B cell (primary cell): ENCODE data around the gene FRMD4B. TPM values are rescaled to one million over a fixed set of nuclear protein-coding genes. Genes with fewer than 3 reads are reported as not detected.
A peak's percentile ranks its signal among the peaks of the same experiment; 100 is the strongest.

Source experiments
- ATAC-seq: fragments of 200-7000 bp; cut with Tn5 transposase; one replicate; pipeline ENCODE4 v1.10.0; 2021; ENCODE audit warnings: low read depth, mild to moderate bottlenecking, moderate number of reproducible peaks, moderate library complexity
- CTCF ChIA-PET: fragments of 350-600 bp; sonication (Branson Sonifier 250); formaldehyde crosslinking; loops from one replicate; lab custom pipeline; 2021; ENCODE audit warnings: antibody characterized with exemption, inconsistent platforms; lab: Charles Lee
- POLR2A ChIA-PET: fragments of 350-600 bp; sonication (Branson Sonifier 250); formaldehyde crosslinking; loops from one replicate; lab custom pipeline; 2021; ENCODE audit warnings: antibody characterized with exemption; lab: Charles Lee
- DNase-seq: peaks from one replicate; pipeline ENCODE4 v3.0.0; 2013
- H2AFZ ChIP-seq: 2 replicates; pipeline ENCODE4 v1.6.1; 2012; ENCODE audit warnings: mild to moderate bottlenecking, low read depth, low read length; ENCODE audit not compliant: insufficient read depth, poor library complexity, severe bottlenecking
- H3K27ac ChIP-seq, 2 donors: 1 replicate in 1 of 2; 2 replicates in 1 of 2; pipeline ENCODE4 v1.5.1; 2012 to 2013; ENCODE audit warnings: low read length in 2 of 2, mild to moderate bottlenecking in 2 of 2, moderate library complexity in 1 of 2
- H3K27me3 ChIP-seq, 4 experiments: fragments of 200-600 bp in 1 of 4; sonication (generic) in 1 of 4; replicated peaks in 1 of 4; 1 replicate in 2 of 4; 2 replicates in 2 of 4; pipeline versions ENCODE4 v1.6.1 to v1.7.0; 2013 to 2016; ENCODE audit warnings: low read length in 3 of 4, mild to moderate bottlenecking in 2 of 4, mixed read lengths in 1 of 4, moderate library complexity in 1 of 4; ENCODE audit not compliant: insufficient read depth in 4 of 4, control insufficient read depth in 3 of 4; ENCODE audit errors: control extremely low read depth in 1 of 4
- H3K36me3 ChIP-seq, 2 experiments: replicated peaks in 1 of 2; 1 replicate in 1 of 2; 2 replicates in 1 of 2; pipeline versions ENCODE4 v1.6.1 to v1.7.1; 2013; ENCODE audit warnings: low read length in 1 of 2; ENCODE audit not compliant: insufficient read depth in 2 of 2, control insufficient read depth in 1 of 2; ENCODE audit errors: control extremely low read depth in 1 of 2, extremely low read depth in 1 of 2
- H3K4me1 ChIP-seq, 2 donors: fragments of 200-600 bp in 1 of 2; sonication (generic) in 1 of 2; 1 replicate in 1 of 2; 2 replicates in 1 of 2; pipeline versions ENCODE4 v1.5.1 to v1.6.1; 2013 to 2017; ENCODE audit warnings: low read length in 2 of 2; ENCODE audit not compliant: control insufficient read depth in 2 of 2, insufficient read depth in 2 of 2
- H3K4me2 ChIP-seq: replicated peaks from 2 replicates; pipeline ENCODE3; 2012; ENCODE audit warnings: mild to moderate bottlenecking, low read depth, low read length; ENCODE audit not compliant: poor library complexity, severe bottlenecking
- H3K4me3 ChIP-seq, 5 experiments: fragments of 200-600 bp in 1 of 5; sonication (generic) in 1 of 5; 1 replicate in 3 of 5; 2 replicates in 2 of 5; pipeline versions ENCODE4 v1.5.1 to v1.7.0; 2011 to 2016; ENCODE audit warnings: low read length in 4 of 5, mild to moderate bottlenecking in 4 of 5, low read depth in 2 of 5, control low read depth in 1 of 5, moderate library complexity in 1 of 5; ENCODE audit not compliant: insufficient read depth in 1 of 5; ENCODE audit errors: control extremely low read depth in 1 of 5, extremely low read depth in 1 of 5
- H3K79me2 ChIP-seq: fragments of 200-600 bp; sonication (generic); one replicate; pipeline ENCODE4 v1.6.0; 2016; ENCODE audit warnings: low read length; ENCODE audit not compliant: control insufficient read depth, insufficient read depth
- H3K9ac ChIP-seq: fragments of 200-600 bp; sonication (generic); 2 replicates; pipeline ENCODE4 v1.6.1; 2017; ENCODE audit warnings: mild to moderate bottlenecking, low read length, moderate library complexity
- H3K9me3 ChIP-seq, 3 donors: one replicate each; pipeline versions ENCODE4 v1.6.1 to v1.7.1; 2013; ENCODE audit warnings: low read length in 2 of 3; ENCODE audit not compliant: control insufficient read depth in 2 of 3, insufficient read depth in 1 of 3; ENCODE audit errors: control extremely low read depth in 1 of 3
- H4K20me1 ChIP-seq: 2 replicates; pipeline ENCODE4 v1.6.0; 2012; ENCODE audit warnings: mild to moderate bottlenecking, low read length; ENCODE audit not compliant: insufficient read depth, control insufficient read depth, poor library complexity, severe bottlenecking
- H3K27ac Mint-ChIP-seq: one replicate; pipeline ENCODE4 v1.8.0; 2021; ENCODE audit warnings: mixed read lengths
- H3K27me3 Mint-ChIP-seq: one replicate; pipeline ENCODE4 v1.8.0; 2021; ENCODE audit warnings: mixed read lengths
- H3K4me1 Mint-ChIP-seq: one replicate; pipeline ENCODE4 v1.8.0; 2021; ENCODE audit warnings: mixed read lengths
- H3K4me3 Mint-ChIP-seq: one replicate; pipeline ENCODE4 v1.8.0; 2021; ENCODE audit warnings: mixed read lengths
- H3K9me3 Mint-ChIP-seq: one replicate; pipeline ENCODE4 v1.8.0; 2022; ENCODE audit warnings: mixed read lengths; ENCODE audit not compliant: insufficient read depth
- EZH2 ChIP-seq: IDR thresholded peaks from 2 replicates; pipeline ENCODE4 v1.6.1; 2012; ENCODE audit warnings: borderline replicate concordance, low read depth, mild to moderate bottlenecking, moderate library complexity, low read length; ENCODE audit not compliant: insufficient read depth, poor library complexity, severe bottlenecking
- WGBS: methylation state at CpG from one replicate; pipeline ENCODE4 v1.1.5; 2013; ENCODE audit warnings: missing lambda C conversion rate; ENCODE audit not compliant: insufficient coverage; 5-methylcytosine and 5-hydroxymethylcytosine counted together
- intact Hi-C: fragments of 100-400 bp; cut with micrococcal nuclease; formaldehyde crosslinking; loops from one replicate; pipeline ENCODE4 v1.10.0; 2022
- polyA plus RNA-seq: library from polyadenylated mRNA; depleted of rRNA; stranded (reverse); fragments of >200 nt; gene quantifications from 2 replicates; pipeline ENCODE4 v1.2.3, GENCODE V29; 2012
- total RNA-seq, 2 donors: library from RNA; stranded (reverse); fragments of 120-200 nt in 1 of 2; gene quantifications; 1 replicate in 1 of 2; 2 replicates in 1 of 2; pipeline versions ENCODE4 v1.2.3 to v1.2.4, GENCODE V29; 2013 to 2022
- TF ChIP-seq, protein P1 (sequence below): fragments of 200-600 bp; IDR thresholded peaks from one replicate; pipeline ENCODE4 v1.8.0; 2022; ENCODE audit warnings: antibody characterized with exemption, mild to moderate bottlenecking

The FRMD4B gene
- total and polyA plus RNA-seq, 2 donors (not counting 1 experiment from before 2014, with no cell fraction given), result 0.06 to 0.20 TPM

DNA sequence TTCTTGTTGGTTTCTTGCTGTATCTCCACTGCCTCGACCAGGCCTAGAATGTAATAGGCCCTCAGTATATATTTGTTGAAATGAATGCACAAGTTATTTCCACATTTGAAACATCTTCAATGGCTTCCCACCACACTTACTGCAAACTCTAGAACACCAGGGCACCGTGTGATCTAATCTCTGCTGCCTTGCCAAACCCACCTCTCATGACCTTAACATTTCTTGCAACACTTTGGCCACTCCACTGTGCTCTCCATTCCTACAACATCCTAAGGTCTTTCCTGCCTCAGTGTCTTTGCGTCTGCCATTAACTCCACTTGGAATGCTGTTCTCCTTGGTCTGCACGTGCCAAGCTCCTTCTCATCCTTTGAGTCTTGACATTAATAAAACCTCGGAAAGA is 14.1 kb downstream of the FRMD4B start:
- no peak overlapping the region for H3K27ac Mint-ChIP-seq

DNA sequence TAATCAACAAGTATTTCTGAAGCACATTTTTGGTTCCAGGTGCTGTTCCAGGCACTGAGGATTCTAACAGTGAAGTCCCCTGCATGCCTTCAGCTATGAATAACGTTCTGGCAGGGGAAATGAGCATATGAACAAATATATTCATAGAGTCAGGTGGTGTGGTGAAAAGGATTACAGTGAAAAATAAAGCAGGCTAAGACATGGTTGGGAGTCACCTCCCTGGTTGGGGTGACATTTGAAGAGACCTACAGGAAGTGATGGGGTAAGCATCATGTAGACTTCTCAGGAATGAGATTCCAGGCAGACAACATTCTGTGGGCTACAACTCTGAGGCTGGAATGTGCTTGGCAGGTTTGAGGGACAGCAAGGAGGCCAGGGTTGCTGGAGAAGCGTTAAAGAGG is 15.0 kb downstream of the FRMD4B start:
- no peak overlapping the region for H2AFZ ChIP-seq

More for the DNA sequence above, 14.1 kb downstream of the FRMD4B start:
- no peak overlapping the region for H3K4me2 ChIP-seq
- Mint-ChIP-seq H3K9me3 (no peaks in the 10 kb centered on the region), H3K4me3 (no peak overlapping the region), H3K27me3 (no peaks in the 10 kb centered on the region), H3K4me1 (peaks cover 36% of the 10 kb centered on the region)
- H3K36me3 ChIP-seq, result no peaks in the 10 kb centered on the region
- no peak for DNase-seq
- no peaks in the 10 kb centered on the region for H3K9me3 ChIP-seq
- no peaks in the 10 kb centered on the region for H3K79me2 ChIP-seq
- H3K27ac ChIP-seq, result no peak overlapping the region
- peaks cover 20 to 24% of the 10 kb centered on the region in 2 donors for H3K4me1 ChIP-seq
- CTCF ChIA-PET, result no interaction called here
- POLR2A ChIA-PET, result no interaction called here
- intact Hi-C loops, result no loop called here
- H4K20me1 ChIP-seq, result no peaks in the 10 kb centered on the region
- TF ChIP-seq, protein P1, sequence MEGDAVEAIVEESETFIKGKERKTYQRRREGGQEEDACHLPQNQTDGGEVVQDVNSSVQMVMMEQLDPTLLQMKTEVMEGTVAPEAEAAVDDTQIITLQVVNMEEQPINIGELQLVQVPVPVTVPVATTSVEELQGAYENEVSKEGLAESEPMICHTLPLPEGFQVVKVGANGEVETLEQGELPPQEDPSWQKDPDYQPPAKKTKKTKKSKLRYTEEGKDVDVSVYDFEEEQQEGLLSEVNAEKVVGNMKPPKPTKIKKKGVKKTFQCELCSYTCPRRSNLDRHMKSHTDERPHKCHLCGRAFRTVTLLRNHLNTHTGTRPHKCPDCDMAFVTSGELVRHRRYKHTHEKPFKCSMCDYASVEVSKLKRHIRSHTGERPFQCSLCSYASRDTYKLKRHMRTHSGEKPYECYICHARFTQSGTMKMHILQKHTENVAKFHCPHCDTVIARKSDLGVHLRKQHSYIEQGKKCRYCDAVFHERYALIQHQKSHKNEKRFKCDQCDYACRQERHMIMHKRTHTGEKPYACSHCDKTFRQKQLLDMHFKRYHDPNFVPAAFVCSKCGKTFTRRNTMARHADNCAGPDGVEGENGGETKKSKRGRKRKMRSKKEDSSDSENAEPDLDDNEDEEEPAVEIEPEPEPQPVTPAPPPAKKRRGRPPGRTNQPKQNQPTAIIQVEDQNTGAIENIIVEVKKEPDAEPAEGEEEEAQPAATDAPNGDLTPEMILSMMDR, result no peak
- no peak for TF ChIP-seq EZH2
- H3K4me3 ChIP-seq, result no peak overlapping the region
- ATAC-seq, result no peak
- no peaks in the 10 kb centered on the region for H3K27me3 ChIP-seq
- no peak overlapping the region for H3K9ac ChIP-seq
- no peak overlapping the region for H2AFZ ChIP-seq
- WGBS, result 91% methylated on average over 4 of the region's 5 CpGs

More for the DNA sequence above, 15.0 kb downstream of the FRMD4B start:
- DNase-seq (no peak), ATAC-seq (no peak)
- no peaks in the 10 kb centered on the region for H3K9me3 ChIP-seq
- H3K79me2 ChIP-seq, result no peaks in the 10 kb centered on the region
- Mint-ChIP-seq H3K4me1 (peaks cover 36% of the 10 kb centered on the region), H3K4me3 (no peak overlapping the region), H3K27me3 (no peaks in the 10 kb centered on the region), H3K9me3 (no peaks in the 10 kb centered on the region), H3K27ac (no peak overlapping the region)
- no peak overlapping the region for H3K4me3 ChIP-seq
- H4K20me1 ChIP-seq, result no peaks in the 10 kb centered on the region
- peaks cover 20 to 24% of the 10 kb centered on the region in 2 donors for H3K4me1 ChIP-seq
- ChIA-PET POLR2A (no interaction called here), CTCF (no interaction called here)
- H3K4me2 ChIP-seq, result peak overlapping the region; percentile 51
- intact Hi-C loops, result no loop called here
- H3K36me3 ChIP-seq, result no peaks in the 10 kb centered on the region
- 50% methylated on average over 2 of the region's 2 CpGs for WGBS
- no peaks in the 10 kb centered on the region for H3K27me3 ChIP-seq
- H3K27ac ChIP-seq, result no peak overlapping the region
- TF ChIP-seq, protein P1, result no peak
- no peak for TF ChIP-seq EZH2
- H3K9ac ChIP-seq, result no peak overlapping the region
